ENCODE results near the gene OSTM1. TPM values are rescaled to one million over a fixed set of nuclear protein-coding genes. Genes with fewer than 3 reads are reported as not detected.
A peak's percentile ranks its signal among the peaks of the same experiment; 100 is the strongest.

The OSTM1 gene
- total RNA-seq, 1 experiment from 2014 or later, result 39.2 TPM

- in situ Hi-C loops (cut with HindIII; ENCODE audit: low sequenced_read_pairs), result no loop called here
- DNase-seq (ENCODE audit: low spot score), result no peak
Measured at GRCh38 chr6:108106261-108106660, 31.7 kb upstream of the OSTM1 start.

GRCh38 chr6:108105571-108105970 lies 31.0 kb upstream of the OSTM1 start:
- in situ Hi-C loops (cut with HindIII; ENCODE audit: low sequenced_read_pairs), result no loop called here
- DNase-seq (ENCODE audit: low spot score), result no peak

GRCh38 chr6:108102965-108103364 lies 28.4 kb upstream of the OSTM1 start:
- in situ Hi-C loops (cut with HindIII; ENCODE audit: low sequenced_read_pairs), result no loop called here
- no peak for DNase-seq (ENCODE audit: low spot score)

DNA sequence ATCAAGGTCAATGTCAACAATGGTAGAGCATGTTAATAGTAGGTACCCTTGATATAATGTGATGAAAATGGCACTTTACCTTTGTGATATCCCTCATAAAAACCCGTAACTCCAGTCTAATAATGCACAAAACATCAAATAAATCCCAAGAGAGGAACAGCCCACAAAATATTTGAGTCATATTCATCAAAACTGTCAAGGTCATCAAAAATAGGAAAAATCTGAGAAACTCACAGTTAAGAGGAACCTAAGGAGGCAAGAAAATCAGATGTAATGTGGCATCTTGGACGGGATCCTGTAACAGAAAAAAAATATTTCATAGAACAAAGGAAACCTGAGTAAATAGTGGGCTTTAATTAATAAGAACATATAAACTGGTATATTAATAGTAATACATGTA lies 25.5 kb upstream of the OSTM1 start:
- no peak for DNase-seq (ENCODE audit: low spot score)
- in situ Hi-C loops (cut with HindIII; ENCODE audit: low sequenced_read_pairs), result no loop called here

- no peak for DNase-seq (ENCODE audit: low spot score)
- in situ Hi-C loops (cut with HindIII; ENCODE audit: low sequenced_read_pairs), result no loop called here
Measured at GRCh38 chr6:108097882-108098281, 23.3 kb upstream of the OSTM1 start.

- no peak for DNase-seq (ENCODE audit: low spot score)
- in situ Hi-C loops (cut with HindIII; ENCODE audit: low sequenced_read_pairs), result no loop called here
Measured at GRCh38 chr6:108093781-108094300, 19.3 kb upstream of the OSTM1 start.

- in situ Hi-C loops (cut with HindIII; ENCODE audit: low sequenced_read_pairs), result no loop called here
- no peak for DNase-seq (ENCODE audit: low spot score)
Measured at GRCh38 chr6:108091288-108091687, 16.7 kb upstream of the OSTM1 start.

DNA sequence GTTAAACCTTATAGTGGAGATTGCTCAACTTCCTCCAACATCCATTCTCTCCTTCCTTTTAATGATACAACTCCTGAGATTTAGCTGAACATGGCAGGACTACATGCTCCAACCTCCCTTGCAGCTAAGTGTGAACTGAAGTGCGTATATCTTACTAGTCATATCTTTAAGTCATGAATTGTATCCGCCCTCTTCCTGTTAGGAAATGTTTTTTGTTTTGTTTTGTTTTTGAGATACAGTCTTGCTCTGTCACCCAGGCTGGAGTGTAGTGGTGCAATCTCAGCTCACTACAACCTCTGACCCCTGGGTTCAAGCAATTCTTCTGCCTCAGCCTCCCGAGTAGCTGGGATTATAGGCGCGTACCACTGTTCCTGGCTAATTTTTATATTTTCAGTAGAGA lies 8.8 kb upstream of the OSTM1 start:
- DNase-seq (ENCODE audit: low spot score), result no peak
- in situ Hi-C loops (cut with HindIII; ENCODE audit: low sequenced_read_pairs), result no loop called here

DNA sequence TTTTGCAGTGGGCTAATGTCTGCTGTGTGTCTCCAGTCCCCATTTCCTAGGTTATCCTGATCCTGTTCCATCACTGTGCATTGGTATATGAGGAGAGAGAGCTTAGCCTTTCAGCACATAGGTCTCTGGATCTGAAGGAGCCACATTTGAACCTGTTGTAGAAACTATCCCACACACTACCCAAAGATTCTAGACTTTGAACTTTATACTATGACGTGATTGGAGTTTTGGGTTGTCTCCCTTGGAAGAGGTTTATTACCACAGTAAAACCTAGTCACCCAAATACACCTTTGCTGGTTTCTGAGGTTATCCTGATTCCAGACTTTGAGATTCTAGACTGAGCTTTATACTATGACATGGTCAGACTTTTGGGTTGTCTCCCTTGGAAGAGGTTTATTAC lies 8.0 kb upstream of the OSTM1 start:
- in situ Hi-C loops (cut with HindIII; ENCODE audit: low sequenced_read_pairs), result no loop called here
- no peak for DNase-seq (ENCODE audit: low spot score)

DNA sequence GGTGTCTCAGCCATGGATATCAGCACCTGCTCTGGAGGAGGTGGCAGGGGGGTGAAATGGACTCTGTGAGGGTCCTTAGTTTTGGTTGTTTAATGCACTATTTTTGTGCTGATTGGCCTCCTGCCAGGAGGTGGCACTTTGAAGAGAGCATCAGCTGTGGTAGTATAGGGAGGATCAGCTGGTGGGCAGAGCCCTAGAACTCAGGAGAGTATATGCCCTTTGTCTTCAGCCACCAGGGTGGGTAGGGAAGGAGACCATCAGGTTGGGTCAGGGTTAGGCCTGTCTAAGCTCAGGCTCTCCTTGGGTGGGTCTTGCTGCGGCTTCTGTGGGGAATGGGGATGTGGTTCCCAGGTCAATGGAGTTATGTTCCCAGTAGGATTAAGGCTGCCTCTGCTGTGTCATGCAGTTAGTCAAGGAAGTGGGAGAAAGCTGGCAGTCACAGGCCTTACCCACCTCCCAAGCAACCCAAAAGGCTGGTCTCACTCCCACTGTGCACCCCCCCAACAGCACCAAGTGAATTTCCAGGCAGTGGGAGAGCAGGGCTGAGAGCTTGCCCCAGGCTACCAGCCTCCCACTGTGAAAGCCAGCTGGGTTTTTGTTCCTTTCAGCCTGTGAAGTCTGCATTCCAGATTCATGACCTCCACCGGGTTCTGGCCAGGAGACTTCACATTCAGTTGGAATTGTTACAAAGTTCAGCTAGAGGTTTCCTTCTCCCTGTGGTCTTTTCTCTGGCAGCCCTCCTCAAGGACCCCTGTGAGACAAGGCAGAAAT lies 5.7 kb upstream of the OSTM1 start:
- in situ Hi-C loops (cut with HindIII; ENCODE audit: low sequenced_read_pairs), result no loop called here
- no peak for DNase-seq (ENCODE audit: low spot score)

DNA sequence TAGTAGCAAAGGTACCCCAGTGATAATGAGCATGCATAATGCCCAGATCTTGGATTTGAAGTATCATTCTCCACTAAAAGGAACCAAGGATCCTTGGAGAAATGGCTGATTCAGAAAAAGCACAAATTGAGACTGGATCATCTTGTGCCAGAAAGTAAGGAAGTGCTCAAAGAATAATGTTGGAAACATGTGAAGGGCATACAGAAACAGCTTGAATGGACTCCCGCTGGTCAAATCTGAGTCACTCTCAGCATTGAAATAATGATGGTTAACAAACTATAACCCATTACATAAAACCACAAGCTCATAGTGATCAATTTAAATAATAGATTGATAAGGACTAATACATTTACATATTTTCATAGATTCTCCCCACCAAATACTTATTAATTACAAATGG lies 3.6 kb upstream of the OSTM1 start:
- DNase-seq (ENCODE audit: low spot score), result no peak
- in situ Hi-C loops (cut with HindIII; ENCODE audit: low sequenced_read_pairs), result no loop called here

DNA sequence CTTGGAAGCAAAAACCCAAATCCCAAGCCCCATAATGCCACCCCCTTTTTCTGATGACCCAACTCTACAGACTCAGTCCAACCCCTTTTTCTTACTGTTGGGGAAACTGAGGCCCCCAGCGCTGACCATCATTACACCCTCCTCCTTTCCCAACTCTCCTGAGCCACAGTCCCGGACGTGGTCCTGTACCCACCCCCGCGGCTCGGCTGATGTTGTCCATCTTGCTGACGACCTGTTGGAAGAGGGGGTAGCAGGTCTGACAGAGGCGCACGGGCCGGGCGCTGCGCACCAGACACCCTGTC lies 533 bp downstream of the OSTM1 start:
- in situ Hi-C loops (cut with HindIII; ENCODE audit: low sequenced_read_pairs), result no loop called here
- no peak for DNase-seq (ENCODE audit: low spot score)

- no peak for DNase-seq (ENCODE audit: low spot score)
- in situ Hi-C loops (cut with HindIII; ENCODE audit: low sequenced_read_pairs), result no loop called here
Measured at GRCh38 chr6:108071736-108072276, 2.7 kb downstream of the OSTM1 start.

- DNase-seq (ENCODE audit: low spot score), result no peak
- in situ Hi-C loops (cut with HindIII; ENCODE audit: low sequenced_read_pairs), result no loop called here
Measured at GRCh38 chr6:108068618-108069017, 5.9 kb downstream of the OSTM1 start.

DNA sequence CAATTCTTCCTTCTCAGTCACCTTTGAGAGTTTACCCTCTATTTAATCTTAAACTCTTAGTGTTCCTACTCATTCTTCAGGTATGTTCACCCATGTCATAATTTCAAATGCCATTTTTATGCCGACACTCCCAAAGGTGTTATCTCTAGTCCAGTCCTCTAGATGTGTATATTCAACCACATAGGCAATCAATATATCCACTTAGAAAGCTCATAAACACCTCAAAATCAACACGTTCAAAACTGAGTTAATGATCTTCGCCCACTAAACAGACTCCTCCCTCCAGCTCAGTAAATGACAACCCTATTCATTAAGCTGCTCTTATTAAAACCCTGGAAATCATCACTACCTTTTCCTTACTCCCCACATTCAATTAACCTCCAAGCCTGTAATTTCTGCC lies 6.4 kb downstream of the OSTM1 start:
- in situ Hi-C loops (cut with HindIII; ENCODE audit: low sequenced_read_pairs), result no loop called here

DNA sequence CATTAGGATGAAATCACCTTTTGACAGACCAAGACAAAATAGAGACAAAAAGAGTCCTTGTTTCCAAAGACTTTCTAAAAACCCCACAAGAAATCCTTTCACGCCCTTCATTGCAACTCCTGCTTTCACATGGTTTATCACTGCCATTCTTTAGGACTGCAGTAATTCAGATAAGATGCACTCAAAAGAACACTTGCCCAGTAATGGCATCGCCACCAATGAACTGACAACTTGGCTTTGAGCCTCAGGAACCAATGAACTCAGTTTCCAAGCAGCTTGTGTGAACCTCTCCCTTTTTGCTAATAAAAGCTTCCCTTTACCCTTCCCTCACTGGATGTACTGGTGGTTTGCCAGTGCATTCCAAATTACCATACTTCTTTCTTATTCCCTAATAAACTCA lies 21.8 kb downstream of the OSTM1 start:
- DNase-seq (ENCODE audit: low spot score), result no peak
- in situ Hi-C loops (cut with HindIII; ENCODE audit: low sequenced_read_pairs), result no loop called here

More for the DNA sequence above, 6.4 kb downstream of the OSTM1 start:
- no peak for DNase-seq (ENCODE audit: low spot score)

DNA sequence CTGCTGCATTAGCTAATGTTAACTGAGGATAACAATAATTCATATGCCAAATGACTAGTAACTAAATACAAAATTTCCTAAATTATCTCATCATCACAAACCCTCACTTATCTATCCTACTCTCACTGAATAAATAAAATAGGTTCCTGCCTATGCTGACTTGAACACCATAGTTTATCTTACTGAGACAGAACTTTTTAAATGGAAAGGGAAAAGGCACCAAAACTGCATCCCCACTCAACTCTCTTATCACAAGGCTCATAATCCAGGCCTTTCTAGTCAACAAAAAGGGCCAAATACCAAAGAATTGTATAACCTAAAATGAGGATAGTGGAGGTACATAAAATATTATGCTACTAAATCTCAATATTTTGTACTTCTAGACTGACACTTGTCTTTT lies 23.1 kb downstream of the OSTM1 start:
- in situ Hi-C loops (cut with HindIII; ENCODE audit: low sequenced_read_pairs), result no loop called here
- DNase-seq (ENCODE audit: low spot score), result no peak

GRCh38 chr6:108039681-108040080 lies 34.9 kb downstream of the OSTM1 start:
- in situ Hi-C loops (cut with HindIII; ENCODE audit: low sequenced_read_pairs), result no loop called here
- DNase-seq (ENCODE audit: low spot score), result no peak

- in situ Hi-C loops (cut with HindIII; ENCODE audit: low sequenced_read_pairs), result no loop called here
Measured at GRCh38 chr6:108036884-108037283, 37.7 kb downstream of the OSTM1 start.

GRCh38 chr6:108031968-108032367 lies 42.6 kb downstream of the OSTM1 start:
- in situ Hi-C loops (cut with HindIII; ENCODE audit: low sequenced_read_pairs), result no loop called here
- no peak for DNase-seq (ENCODE audit: low spot score)

More at GRCh38 chr6:108036884-108037283, 37.7 kb downstream of the OSTM1 start:
- DNase-seq (ENCODE audit: low spot score), result no peak

DNA sequence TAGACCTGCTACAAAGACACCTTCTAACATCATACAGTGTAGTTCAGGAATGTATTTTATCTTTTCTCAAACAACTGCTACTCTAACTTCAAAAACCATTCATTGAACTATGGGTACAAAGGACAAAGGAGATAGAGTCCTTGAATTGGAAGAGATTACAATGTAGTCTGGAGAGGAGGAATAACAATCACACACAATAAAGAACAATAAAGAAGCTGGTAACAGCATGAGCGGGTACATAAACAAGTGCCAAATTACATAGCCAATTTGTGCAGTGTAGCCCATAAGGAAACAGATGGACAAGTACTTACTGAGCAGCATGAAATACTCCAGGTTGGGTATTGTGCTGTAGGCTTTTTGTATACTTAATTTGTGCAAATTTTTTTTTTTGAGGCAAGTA lies 44.3 kb downstream of the OSTM1 start:
- DNase-seq (ENCODE audit: low spot score), result peak; percentile 72
- in situ Hi-C loops (cut with HindIII; ENCODE audit: low sequenced_read_pairs), result no loop called here

Data from G401 (cell line).